GM13977 (cell line): ENCODE data around the gene DDX25.

ENCODE experiments used
- DNase-seq: peaks from one replicate; pipeline ENCODE4 v3.0.0; 2012; ENCODE audit warnings: low spot score
- in situ Hi-C: fragments of 300-500 bp; cut with MboI; formaldehyde crosslinking; loops from one replicate; pipeline ENCODE4 v1.12.0; 2022; ENCODE audit warnings: low sequenced_read_pairs, low pct_unique_long_range_greater_than_20kb, mixed read lengths, inconsistent platforms; ENCODE audit not compliant: unreplicated experiment
- TF ChIP-seq, protein P1 (sequence below): IDR thresholded peaks from 2 replicates; pipeline ENCODE4 v1.5.1; 2012; ENCODE audit warnings: mild to moderate bottlenecking, control low read depth; ENCODE audit not compliant: insufficient read depth; ENCODE audit errors: extremely low read depth, missing control alignments

The DDX25 gene

DNA sequence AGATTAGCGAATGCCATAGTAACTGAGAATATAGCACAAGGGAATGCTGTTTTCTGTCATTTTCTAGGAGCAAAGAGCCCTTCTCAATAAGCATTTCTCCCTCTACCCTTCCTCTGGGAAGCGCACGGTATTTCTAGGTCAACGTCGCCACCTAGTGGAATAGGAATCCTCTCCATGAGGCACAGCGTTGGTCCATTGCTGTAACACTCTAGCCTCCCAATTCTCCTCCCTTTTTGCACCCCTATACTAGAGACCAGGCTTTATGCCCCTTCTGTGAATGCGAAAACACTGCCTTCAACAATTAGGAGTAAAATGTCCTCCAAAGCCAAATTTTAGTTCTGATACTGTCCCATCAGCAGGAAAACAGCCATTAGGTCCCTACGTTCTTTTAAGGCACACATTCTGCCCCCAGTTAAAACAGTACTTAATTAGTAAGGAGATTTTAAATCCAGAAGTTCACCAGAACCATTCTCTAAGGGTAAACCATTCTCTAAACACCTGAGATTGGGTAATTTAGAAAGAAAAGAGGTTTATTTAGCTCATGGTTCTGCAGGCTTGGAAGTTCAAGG, 29.7 kb upstream of the DDX25 start:
- DNase-seq, result peak; percentile 57
- in situ Hi-C loops, result no loop called here
- TF ChIP-seq, protein P1, sequence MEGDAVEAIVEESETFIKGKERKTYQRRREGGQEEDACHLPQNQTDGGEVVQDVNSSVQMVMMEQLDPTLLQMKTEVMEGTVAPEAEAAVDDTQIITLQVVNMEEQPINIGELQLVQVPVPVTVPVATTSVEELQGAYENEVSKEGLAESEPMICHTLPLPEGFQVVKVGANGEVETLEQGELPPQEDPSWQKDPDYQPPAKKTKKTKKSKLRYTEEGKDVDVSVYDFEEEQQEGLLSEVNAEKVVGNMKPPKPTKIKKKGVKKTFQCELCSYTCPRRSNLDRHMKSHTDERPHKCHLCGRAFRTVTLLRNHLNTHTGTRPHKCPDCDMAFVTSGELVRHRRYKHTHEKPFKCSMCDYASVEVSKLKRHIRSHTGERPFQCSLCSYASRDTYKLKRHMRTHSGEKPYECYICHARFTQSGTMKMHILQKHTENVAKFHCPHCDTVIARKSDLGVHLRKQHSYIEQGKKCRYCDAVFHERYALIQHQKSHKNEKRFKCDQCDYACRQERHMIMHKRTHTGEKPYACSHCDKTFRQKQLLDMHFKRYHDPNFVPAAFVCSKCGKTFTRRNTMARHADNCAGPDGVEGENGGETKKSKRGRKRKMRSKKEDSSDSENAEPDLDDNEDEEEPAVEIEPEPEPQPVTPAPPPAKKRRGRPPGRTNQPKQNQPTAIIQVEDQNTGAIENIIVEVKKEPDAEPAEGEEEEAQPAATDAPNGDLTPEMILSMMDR, result peak; percentile 83

GRCh38 chr11:125881291-125881690, 23.0 kb upstream of the DDX25 start:
- no peak for DNase-seq
- TF ChIP-seq, protein P1, result no peak
- in situ Hi-C loops, result no loop called here

GRCh38 chr11:125883375-125883774, 20.9 kb upstream of the DDX25 start:
- in situ Hi-C loops, result no loop called here
- no peak for DNase-seq
- TF ChIP-seq, protein P1, result no peak

GRCh38 chr11:125886997-125887372, 17.3 kb upstream of the DDX25 start:
- TF ChIP-seq, protein P1, result no peak
- DNase-seq, result peak; percentile 33
- in situ Hi-C loops, result no loop called here

DNA sequence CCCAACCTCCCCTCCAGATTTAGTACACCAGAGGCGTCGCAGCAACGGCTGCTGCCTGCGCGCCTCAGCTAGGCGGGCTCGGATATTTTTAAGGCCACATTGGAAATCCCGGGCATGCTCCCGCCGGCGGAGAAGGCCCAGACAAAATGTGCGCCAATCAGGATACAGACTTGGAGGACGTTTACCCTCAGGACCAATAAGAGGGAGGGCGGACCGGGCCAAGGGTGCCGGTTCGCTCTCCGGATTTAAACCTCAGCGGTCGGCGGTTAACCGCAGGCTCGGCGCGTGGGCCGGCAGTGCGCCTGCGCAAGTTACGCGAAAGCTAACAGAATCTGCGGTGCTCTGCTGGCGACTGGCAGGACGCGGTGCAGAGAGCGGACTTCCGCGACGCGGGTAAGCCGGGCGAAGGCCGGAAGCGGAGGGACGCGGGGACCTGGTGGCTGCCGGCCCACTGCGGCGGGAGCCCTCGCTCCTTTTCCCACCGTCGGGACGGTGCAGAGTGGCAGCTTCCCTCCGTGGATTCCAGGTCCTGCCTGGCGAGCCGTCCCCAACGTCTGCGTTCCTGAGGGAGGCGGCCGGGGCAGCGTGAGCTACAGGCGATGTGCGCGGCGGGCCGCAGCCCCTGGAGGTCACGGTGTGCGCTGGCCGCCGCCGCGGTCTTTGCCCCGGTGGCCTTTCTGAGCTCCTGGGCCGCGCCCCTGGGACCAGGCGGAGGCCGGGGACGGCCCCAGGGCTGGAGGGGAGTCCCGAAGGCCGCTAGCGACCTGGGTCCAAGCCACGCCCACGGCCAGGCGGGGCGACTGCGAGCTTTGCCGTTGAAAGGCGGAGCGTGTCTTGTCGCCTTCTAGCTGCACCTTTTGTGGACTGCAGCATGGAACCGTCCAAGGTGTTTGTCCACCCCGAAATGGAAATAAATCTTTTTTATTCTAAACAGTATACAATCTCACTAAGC, 16.7 kb upstream of the DDX25 start, which contains the start of gene HYLS1:
Gene HYLS1, plus strand, starts transcription at position 296 of the 952 bp plus-strand sequence. CDS start 11,701 bp downstream, outside the sequence.
- in situ Hi-C loops, result no loop called here
- peak; percentile 94 for DNase-seq
- TF ChIP-seq, protein P1, result no peak

DNA sequence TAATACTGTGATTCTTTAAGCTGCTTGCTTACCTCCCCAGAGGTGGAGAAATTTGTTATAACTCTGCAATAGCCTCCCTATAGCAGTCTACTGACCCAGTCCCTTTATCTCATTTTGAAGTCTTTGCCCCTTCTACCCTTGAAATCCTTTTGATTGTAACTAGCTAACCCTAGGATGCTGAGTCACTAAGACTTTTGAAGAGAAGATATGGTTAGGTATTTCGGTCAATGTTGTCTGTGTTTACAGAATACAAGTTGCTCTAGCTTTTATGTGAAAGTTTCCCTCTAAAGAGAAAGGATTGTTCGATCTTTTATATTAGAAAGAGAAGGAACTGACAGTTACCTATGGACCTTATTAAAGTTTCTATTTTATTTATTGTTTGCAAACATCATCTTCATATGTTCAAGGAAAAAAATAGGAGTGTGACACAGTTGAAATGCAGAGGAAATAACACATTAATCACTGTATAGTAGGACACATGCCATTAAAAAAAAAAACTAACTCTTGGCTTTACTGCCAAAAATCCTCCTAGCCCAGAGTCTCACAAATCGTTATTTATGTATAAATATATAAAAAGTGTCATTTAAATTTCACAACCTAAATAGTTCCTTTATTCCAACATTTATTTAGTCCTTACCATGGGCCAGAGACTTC, 13.7 kb upstream of the DDX25 start:
- no peak for DNase-seq
- in situ Hi-C loops, result no loop called here
- TF ChIP-seq, protein P1, result no peak
